Suprapubic skin (tissue), 4 donors: ENCODE results near the gene FLG.

Source experiments
- POLR2A ChIP-seq, 2 donors: fragments of 450-650 bp; IDR thresholded peaks; one replicate each; pipeline ENCODE4 v1.6.1; 2017; ENCODE audit warnings: antibody characterized with exemption in 2 of 2, mild to moderate bottlenecking in 2 of 2, moderate library complexity in 2 of 2
- POLR2AphosphoS5 ChIP-seq, 3 donors: sonication (generic); formaldehyde crosslinking; IDR thresholded peaks; one replicate each; pipeline ENCODE4 v1.6.1; 2017; ENCODE audit warnings: antibody characterized with exemption in 3 of 3

DNA sequence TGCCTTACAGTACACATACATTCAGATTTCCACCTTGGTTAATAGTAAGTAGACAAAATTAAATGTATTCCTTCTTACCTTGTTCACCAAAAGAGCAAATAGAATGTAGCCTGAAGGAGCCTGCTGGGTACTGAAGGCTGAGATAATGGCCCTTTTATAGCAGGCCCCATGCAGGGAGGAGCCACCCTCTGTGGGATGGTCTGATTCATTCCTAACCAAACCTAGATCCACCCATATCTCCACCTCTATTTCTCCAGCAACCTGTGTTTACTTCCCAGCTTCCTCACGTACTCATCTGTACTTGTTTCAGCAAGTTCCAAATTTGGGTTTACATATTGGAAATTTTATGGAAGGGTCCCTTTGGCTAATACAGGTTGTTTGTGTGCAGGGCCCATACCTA, at the start of gene FLG:
- no peak for TF ChIP-seq POLR2AphosphoS5 (IDR thresholded peaks at IDR 0.05)
- TF ChIP-seq POLR2A (IDR thresholded peaks at IDR 0.05) = no peak
